C4-2B (cell line): Measurements from ENCODE around the gene SNX8.

Experiments used
- CTCF ChIP-seq: fragments of 450-650 bp; conservative IDR thresholded peaks from 2 replicates; pipeline ENCODE4 v1.5.1; 2017; ENCODE audit warnings: mild to moderate bottlenecking
- ZFX ChIP-seq: fragments of 450-650 bp; IDR thresholded peaks from 2 replicates; pipeline ENCODE4 v1.6.1; 2017

- TF ChIP-seq CTCF = no peak
- no peak for TF ChIP-seq ZFX
Measured at GRCh38 chr7:2217206-2217605, 97.0 kb downstream of the SNX8 start.
